GM12878 (cell line): ENCODE data around the gene BICRA. TPM values are rescaled to one million over a fixed set of nuclear protein-coding genes. Genes with fewer than 3 reads are reported as not detected.

ENCODE experiments used
- ATAC-seq: fragments of 200-7000 bp; cut with Tn5 transposase; 3 replicates; pipeline ENCODE4 v1.9.1; 2020; ENCODE audit warnings: mild to moderate bottlenecking, moderate library complexity
- BruUV-seq: library from RNA; stranded (reverse); fragments of 400-500 nt; replicated peaks from 2 replicates; lab custom pipeline; 2021; lab: Mats Ljungman, UMichigan
- CTCF ChIA-PET: fragments of 300-600 bp; sonication (Branson Sonifier 250); formaldehyde crosslinking; extraction: SDS; loops from one replicate; lab custom pipeline; 2021; ENCODE audit warnings: inconsistent platforms; lab: Yijun Ruan, JAX
- POLR2A ChIA-PET: fragments of 350-600 bp; formaldehyde crosslinking; extraction: SDS; loops from one replicate; lab custom pipeline; 2021; ENCODE audit warnings: inconsistent platforms; lab: Charles Lee
- RAD21 ChIA-PET: fragments of 300-600 bp; sonication (Branson Sonifier 250); formaldehyde crosslinking; loops from one replicate; lab custom pipeline; 2023; ENCODE audit warnings: antibody characterized with exemption; ENCODE audit not compliant: unreplicated experiment; lab: Charles Lee
- SMC1A ChIA-PET: fragments of 300-600 bp; sonication (Branson Sonifier 250); formaldehyde crosslinking; loops from one replicate; lab custom pipeline; 2023; ENCODE audit not compliant: unreplicated experiment, uncharacterized antibody; lab: Charles Lee
- DNase-seq: peaks from one replicate; pipeline ENCODE4 v3.0.0-alpha.2; 2011; ENCODE audit warnings: low read depth, low spot score
- FAIRE-seq: peaks from 3 replicates; lab custom pipeline; 2011; peaks lifted over from hg19 to GRCh38; lab: Jason Lieb, UNC
- H2AFZ ChIP-seq: 2 replicates; pipeline ENCODE4 v1.6.0; 2011; ENCODE audit warnings: low read depth, low read length, control low read depth; ENCODE audit not compliant: control insufficient read depth
- H3K27ac ChIP-seq: 2 replicates; pipeline ENCODE4 v1.5.1; 2011; ENCODE audit warnings: control low read depth; ENCODE audit not compliant: control insufficient read depth, insufficient read depth
- H3K27me3 ChIP-seq, 2 experiments: replicated peaks in 1 of 2; 2 replicates each; pipeline versions ENCODE4 v1.6.0 to v1.6.1; 2011; ENCODE audit warnings: low read length in 1 of 2; ENCODE audit not compliant: control insufficient read depth in 2 of 2, insufficient read depth in 2 of 2
- H3K36me3 ChIP-seq, 2 experiments: 2 replicates each; pipeline ENCODE4 v1.5.1; 2011; ENCODE audit warnings: low read length in 1 of 2; ENCODE audit not compliant: control insufficient read depth in 2 of 2, insufficient read depth in 2 of 2
- H3K4me1 ChIP-seq: 2 replicates; pipeline ENCODE4 v1.6.1; 2011; ENCODE audit warnings: mild to moderate bottlenecking, low read length, moderate library complexity, mixed read lengths; ENCODE audit not compliant: control insufficient read depth, insufficient read depth
- H3K4me2 ChIP-seq: 2 replicates; pipeline ENCODE4 v1.6.0; 2011; ENCODE audit warnings: control low read depth; ENCODE audit not compliant: control insufficient read depth, insufficient read depth
- H3K4me3 ChIP-seq: fragments of 200-600 bp; sonication (generic); 2 replicates; pipeline ENCODE4 v1.5.1; 2016
- H3K79me2 ChIP-seq: 2 replicates; pipeline ENCODE4 v1.6.0; 2011; ENCODE audit warnings: low read length; ENCODE audit not compliant: control insufficient read depth, insufficient read depth
- H3K9ac ChIP-seq: 2 replicates; pipeline ENCODE4 v1.8.0; 2011; ENCODE audit warnings: low read length, control low read depth, mixed read lengths; ENCODE audit not compliant: control insufficient read depth, insufficient read depth
- H3K9me3 ChIP-seq: replicated peaks from 3 replicates; pipeline ENCODE4 v1.5.1; 2011; ENCODE audit warnings: mild to moderate bottlenecking, low read length; ENCODE audit not compliant: control insufficient read depth, insufficient read depth
- H4K20me1 ChIP-seq: 2 replicates; pipeline ENCODE4 v1.6.0; 2011; ENCODE audit not compliant: control insufficient read depth, insufficient read depth
- ASH2L ChIP-seq: fragments of 300-600, 200-600 bp; sonication (generic); IDR thresholded peaks from 2 replicates; pipeline ENCODE4 v1.6.1; 2017; ENCODE audit warnings: low read depth, mild to moderate bottlenecking, borderline replicate concordance
- CBX5 ChIP-seq: sonication (generic); IDR thresholded peaks from 2 replicates; pipeline ENCODE4 v1.6.1; 2016; ENCODE audit warnings: low read depth, moderate library complexity, mild to moderate bottlenecking, inconsistent platforms
- MEF2B ChIP-seq: fragments of 450-650 bp; IDR thresholded peaks from 2 replicates; pipeline ENCODE4 v1.6.1; 2018; ENCODE audit warnings: mild to moderate bottlenecking, moderate library complexity; ENCODE audit not compliant: partially characterized antibody, poor library complexity, severe bottlenecking
- NBN ChIP-seq: fragments of 450-650 bp; IDR thresholded peaks from 2 replicates; pipeline ENCODE4 v1.6.1; 2016
- NFYB ChIP-seq: IDR thresholded peaks from 2 replicates; pipeline ENCODE4 v1.6.1; 2011; ENCODE audit warnings: low read depth, mild to moderate bottlenecking, low read length, improper control_type of control experiment, moderate library complexity; ENCODE audit not compliant: insufficient read depth
- NR2C1 ChIP-seq: fragments of 450-650 bp; IDR thresholded peaks from 2 replicates; pipeline ENCODE4 v1.6.1; 2017; ENCODE audit warnings: antibody characterized with exemption, mild to moderate bottlenecking, moderate library complexity
- NR2C2 ChIP-seq: IDR thresholded peaks from 2 replicates; pipeline ENCODE4 v1.6.1; 2011; ENCODE audit warnings: borderline replicate concordance, low read depth; ENCODE audit not compliant: control insufficient read depth, insufficient read length
- RBBP5 ChIP-seq: fragments of 200-600 bp; sonication (generic); conservative IDR thresholded peaks from 2 replicates; pipeline ENCODE4 v1.6.1; 2016
- RUNX3 ChIP-seq: IDR thresholded peaks from 2 replicates; pipeline ENCODE4 v1.6.1; 2012; ENCODE audit warnings: low read length, inconsistent platforms
- ZSCAN29 ChIP-seq: fragments of 450-650 bp; IDR thresholded peaks from 2 replicates; pipeline ENCODE4 v1.6.1; 2017; ENCODE audit warnings: mild to moderate bottlenecking, moderate library complexity
- WGBS: methylation state at CpG from one replicate; pipeline ENCODE4 v1.1.6; 2016; ENCODE audit warnings: low lambda C conversion rate; ENCODE audit not compliant: insufficient replicate concordance, insufficient coverage; ENCODE audit errors: missing lambda C conversion rate; 5-methylcytosine and 5-hydroxymethylcytosine counted together
- in situ Hi-C: fragments of 300-500 bp; cut with MboI; formaldehyde crosslinking; loops from 9 replicates; pipeline ENCODE4 v1.14.3; 2018; ENCODE audit warnings: mixed read lengths
- intact Hi-C: fragments of 100-400 bp; cut with micrococcal nuclease; formaldehyde crosslinking; loops from one replicate; pipeline ENCODE4 v1.14.2; 2022; ENCODE audit not compliant: unreplicated experiment
- polyA plus RNA-seq, 11 experiments: library from polyadenylated mRNA; depleted of rRNA in 4 of 11; unstranded in 6 of 11; stranded (reverse) in 5 of 11; fragments of >200 nt; fragmentation: Nextera tagmentation in 4 of 11; fragmentation: Illumina TruSeq in 1 of 11; extraction: Ambion mirVana in 4 of 11; extraction: Trizol in 1 of 11; gene quantifications; 1 replicate in 1 of 11; 2 replicates in 10 of 11; pipeline versions ENCODE4 v1.2.1 to v1.2.3, GENCODE V29; 2011 to 2016; ENCODE audit warnings: inconsistent platforms in 2 of 11, missing spikeins in 2 of 11, low read depth in 1 of 11
- total RNA-seq, 4 experiments: library from RNA; depleted of rRNA in 3 of 4; stranded (reverse); fragments of >200 nt in 3 of 4; fragmentation: Illumina TruSeq in 1 of 4; extraction: Trizol in 1 of 4; gene quantifications; 2 replicates each; pipeline versions ENCODE4 v1.2.1 to v1.2.3, GENCODE V29; 2013 to 2021
- TF ChIP-seq, protein P1 (sequence below): IDR thresholded peaks from 2 replicates; pipeline ENCODE4 v1.6.1; 2012; ENCODE audit warnings: mild to moderate bottlenecking, low read depth, low read length
- TF ChIP-seq, protein P2 (sequence below): IDR thresholded peaks from 2 replicates; pipeline ENCODE4 v1.6.1; 2012; ENCODE audit warnings: low read depth, low read length, improper control_type of control experiment
- TF ChIP-seq, protein P3 (sequence below), 3 experiments: IDR thresholded peaks in 2 of 3; conservative IDR thresholded peaks in 1 of 3; 2 replicates each; pipeline ENCODE4 v1.5.1; 2011; ENCODE audit warnings: low read depth in 3 of 3, low read length in 3 of 3, mild to moderate bottlenecking in 3 of 3, control low read depth in 2 of 3, moderate library complexity in 2 of 3, inconsistent platforms in 1 of 3, mixed read lengths in 1 of 3; ENCODE audit not compliant: control insufficient read depth in 2 of 3, insufficient read depth in 1 of 3; ENCODE audit errors: extremely low read depth in 1 of 3

BICRA gene
- total and polyA plus RNA-seq, 10 of the 15 experiments (the other 5 are each of a cell fraction or from before 2014, with no cell fraction given): 0.11 to 15.3 (median 1.3) TPM

- WGBS: 30% methylated on average over 13 of the region's 13 CpGs
- ATAC-seq: no peak
- BruUV-seq: no TSS peak
- no peak for TF ChIP-seq ZSCAN29
- TF ChIP-seq, protein P1, sequence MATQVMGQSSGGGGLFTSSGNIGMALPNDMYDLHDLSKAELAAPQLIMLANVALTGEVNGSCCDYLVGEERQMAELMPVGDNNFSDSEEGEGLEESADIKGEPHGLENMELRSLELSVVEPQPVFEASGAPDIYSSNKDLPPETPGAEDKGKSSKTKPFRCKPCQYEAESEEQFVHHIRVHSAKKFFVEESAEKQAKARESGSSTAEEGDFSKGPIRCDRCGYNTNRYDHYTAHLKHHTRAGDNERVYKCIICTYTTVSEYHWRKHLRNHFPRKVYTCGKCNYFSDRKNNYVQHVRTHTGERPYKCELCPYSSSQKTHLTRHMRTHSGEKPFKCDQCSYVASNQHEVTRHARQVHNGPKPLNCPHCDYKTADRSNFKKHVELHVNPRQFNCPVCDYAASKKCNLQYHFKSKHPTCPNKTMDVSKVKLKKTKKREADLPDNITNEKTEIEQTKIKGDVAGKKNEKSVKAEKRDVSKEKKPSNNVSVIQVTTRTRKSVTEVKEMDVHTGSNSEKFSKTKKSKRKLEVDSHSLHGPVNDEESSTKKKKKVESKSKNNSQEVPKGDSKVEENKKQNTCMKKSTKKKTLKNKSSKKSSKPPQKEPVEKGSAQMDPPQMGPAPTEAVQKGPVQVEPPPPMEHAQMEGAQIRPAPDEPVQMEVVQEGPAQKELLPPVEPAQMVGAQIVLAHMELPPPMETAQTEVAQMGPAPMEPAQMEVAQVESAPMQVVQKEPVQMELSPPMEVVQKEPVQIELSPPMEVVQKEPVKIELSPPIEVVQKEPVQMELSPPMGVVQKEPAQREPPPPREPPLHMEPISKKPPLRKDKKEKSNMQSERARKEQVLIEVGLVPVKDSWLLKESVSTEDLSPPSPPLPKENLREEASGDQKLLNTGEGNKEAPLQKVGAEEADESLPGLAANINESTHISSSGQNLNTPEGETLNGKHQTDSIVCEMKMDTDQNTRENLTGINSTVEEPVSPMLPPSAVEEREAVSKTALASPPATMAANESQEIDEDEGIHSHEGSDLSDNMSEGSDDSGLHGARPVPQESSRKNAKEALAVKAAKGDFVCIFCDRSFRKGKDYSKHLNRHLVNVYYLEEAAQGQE: no peak
- TF ChIP-seq MEF2B: no peak
- no peak for TF ChIP-seq NR2C1
- TF ChIP-seq, protein P2, sequence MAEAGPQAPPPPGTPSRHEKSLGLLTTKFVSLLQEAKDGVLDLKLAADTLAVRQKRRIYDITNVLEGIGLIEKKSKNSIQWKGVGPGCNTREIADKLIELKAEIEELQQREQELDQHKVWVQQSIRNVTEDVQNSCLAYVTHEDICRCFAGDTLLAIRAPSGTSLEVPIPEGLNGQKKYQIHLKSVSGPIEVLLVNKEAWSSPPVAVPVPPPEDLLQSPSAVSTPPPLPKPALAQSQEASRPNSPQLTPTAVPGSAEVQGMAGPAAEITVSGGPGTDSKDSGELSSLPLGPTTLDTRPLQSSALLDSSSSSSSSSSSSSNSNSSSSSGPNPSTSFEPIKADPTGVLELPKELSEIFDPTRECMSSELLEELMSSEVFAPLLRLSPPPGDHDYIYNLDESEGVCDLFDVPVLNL: no peak
- TF ChIP-seq RBBP5: no peak
- no peak for TF ChIP-seq NR2C2
- TF ChIP-seq, protein P3, sequence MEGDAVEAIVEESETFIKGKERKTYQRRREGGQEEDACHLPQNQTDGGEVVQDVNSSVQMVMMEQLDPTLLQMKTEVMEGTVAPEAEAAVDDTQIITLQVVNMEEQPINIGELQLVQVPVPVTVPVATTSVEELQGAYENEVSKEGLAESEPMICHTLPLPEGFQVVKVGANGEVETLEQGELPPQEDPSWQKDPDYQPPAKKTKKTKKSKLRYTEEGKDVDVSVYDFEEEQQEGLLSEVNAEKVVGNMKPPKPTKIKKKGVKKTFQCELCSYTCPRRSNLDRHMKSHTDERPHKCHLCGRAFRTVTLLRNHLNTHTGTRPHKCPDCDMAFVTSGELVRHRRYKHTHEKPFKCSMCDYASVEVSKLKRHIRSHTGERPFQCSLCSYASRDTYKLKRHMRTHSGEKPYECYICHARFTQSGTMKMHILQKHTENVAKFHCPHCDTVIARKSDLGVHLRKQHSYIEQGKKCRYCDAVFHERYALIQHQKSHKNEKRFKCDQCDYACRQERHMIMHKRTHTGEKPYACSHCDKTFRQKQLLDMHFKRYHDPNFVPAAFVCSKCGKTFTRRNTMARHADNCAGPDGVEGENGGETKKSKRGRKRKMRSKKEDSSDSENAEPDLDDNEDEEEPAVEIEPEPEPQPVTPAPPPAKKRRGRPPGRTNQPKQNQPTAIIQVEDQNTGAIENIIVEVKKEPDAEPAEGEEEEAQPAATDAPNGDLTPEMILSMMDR (IDR thresholded peaks at IDR 0.05 in 2 of 3, conservative IDR thresholded peaks at IDR 0.05 in 1 of 3; ENCODE audit: control insufficient read depth in 2 of 3, extremely low read depth in 1 of 3, insufficient read depth in 1 of 3, low read depth in 3 of 3, low read length in 3 of 3): no peak
- TF ChIP-seq CBX5: no peak
- no peak for TF ChIP-seq RUNX3
- no peak for TF ChIP-seq ASH2L
- no peak for TF ChIP-seq NFYB
- TF ChIP-seq NBN: no peak
- TF ChIP-seq, all 136 proteins: peak for 0
- Histone ChIP-seq H3K27ac (no peak overlapping the region), H3K27me3 (no peaks in the 10 kb centered on the region), H3K4me3 (no peak overlapping the region), H3K4me1 (peaks cover 4% of the 10 kb centered on the region), H3K79me2 (peaks cover 9% of the 10 kb centered on the region), H3K36me3 (no peaks in the 10 kb centered on the region), H4K20me1 (no peaks in the 10 kb centered on the region), H3K9me3 (no peaks in the 10 kb centered on the region), H3K4me2 (no peak overlapping the region), H2AFZ (no peak overlapping the region), H3K9ac (no peak overlapping the region)
- RAD21 ChIA-PET: no interaction called here
- SMC1A ChIA-PET: no interaction called here
- in situ Hi-C loops (no loop called here), intact Hi-C loops (no loop called here)
- FAIRE-seq: no peak
- POLR2A ChIA-PET: interaction anchor here (0.6 kb wide), 1 partner anchor 16 kb away, joined by 6 read pairs; no protein-coding TSS in a partner anchor
- no peak for DNase-seq
- CTCF ChIA-PET: no interaction called here
Measured at GRCh38 chr19:47603706-47604565, 5.0 kb upstream of the BICRA start.
